ENCODE results near the gene ACTR1A.

- no peak for TF ChIP-seq EP300 (IDR thresholded peaks at IDR 0.05)
- TF ChIP-seq CTCF (IDR thresholded peaks at IDR 0.05) = no peak
- TF ChIP-seq POLR2A (IDR thresholded peaks at IDR 0.05) = no peak
- TF ChIP-seq POLR2AphosphoS5 (IDR thresholded peaks at IDR 0.05) = no peak
Measured at GRCh38 chr10:102537367-102537766, 34.9 kb upstream of the ACTR1A start.
